Erythroblast (primary cell): ENCODE measurements around the gene GRK4.

Source experiments
- GATA1 ChIP-seq: IDR thresholded peaks from 2 replicates; pipeline ENCODE4 v1.6.1; 2011; ENCODE audit warnings: low read depth, mild to moderate bottlenecking, control low read depth, low read length, moderate library complexity
- POLR2A ChIP-seq: IDR thresholded peaks from 2 replicates; pipeline ENCODE4 v1.6.1; 2011; ENCODE audit warnings: mild to moderate bottlenecking, low read length

DNA sequence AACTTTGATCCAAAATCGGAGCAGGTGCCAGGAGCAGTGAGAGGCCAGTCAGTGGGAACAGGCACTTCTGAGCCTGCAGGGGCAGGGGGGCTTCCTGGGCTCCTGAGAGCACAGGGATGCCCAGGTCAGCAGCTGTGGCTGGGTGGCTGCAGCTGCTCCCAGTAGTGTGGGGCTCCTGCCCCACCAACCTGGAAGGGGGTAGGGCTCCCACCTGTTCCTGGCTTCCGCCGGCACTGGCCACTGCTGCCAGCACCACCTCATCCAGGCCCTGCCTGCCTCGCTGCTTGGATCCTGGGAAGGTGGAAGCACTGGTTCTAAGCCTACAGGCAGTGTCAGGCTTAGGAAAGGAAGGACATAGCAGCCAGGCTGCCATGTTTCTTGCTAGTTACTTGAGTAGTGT lies 18.6 kb downstream of the GRK4 start:
- no peak for TF ChIP-seq POLR2A
- TF ChIP-seq GATA1, result no peak
